ENCODE measurements around the gene HSD17B8. TPM values are rescaled to one million over a fixed set of nuclear protein-coding genes. Genes with fewer than 3 reads are reported as not detected.

The HSD17B8 gene
- polyA plus RNA-seq, 2 of the 4 experiments (the other 2 are of a cell fraction): 9.5 to 16.5 TPM

- ChIA-PET POLR2A (interaction anchor here (0.9 to 2.7 kb wide), 7 partner anchors 19 to 278 kb away, joined by 3 to 17 read pairs (median 4); partner anchors contain the start of genes B3GALT4, RING1, RPS18 and VPS52), CTCF (interaction anchor here (0.5 to 3.7 kb wide), 12 partner anchors 12 to 265 kb away, joined by 3 to 33 read pairs (median 5); partner anchors contain the start of genes B3GALT4 and HLA-DOA)
- 8% methylated on average over 6 of the region's 15 CpGs for WGBS (ENCODE audit: missing lambda C conversion rate)
- H3K9me3 ChIP-seq: no peaks in the 10 kb centered on the region
- ATAC-seq (peak in 1 of 2 experiments; percentile 1; a peak in 3 of 6 replicates), FAIRE-seq (no peak), DNase-seq (ENCODE audit: low read depth in 1 of 2, low spot score in 1 of 2) (no peak)
- peak overlapping the region; percentile 68 for H3K4me3 ChIP-seq
- peak overlapping the region; percentile 99 for H3K4me2 ChIP-seq
- H3K27ac ChIP-seq: peak overlapping the region; percentile 91 to 92
- peaks cover 11% of the 10 kb centered on the region for H3K4me1 ChIP-seq
- no peak for TF ChIP-seq FOSB (CRISPR knock-in tag; IDR thresholded peaks at IDR 0.05)
- no peak for TF ChIP-seq GATA3 (IDR thresholded peaks at IDR 0.05; ENCODE audit: borderline replicate concordance)
- no peak for TF ChIP-seq ZFP36 (IDR thresholded peaks at IDR 0.05; ENCODE audit: borderline replicate concordance, partially characterized antibody)
- no peak for TF ChIP-seq NFE2L2 (conservative IDR thresholded peaks at IDR 0.05; ENCODE audit: low read length)
- no peak for TF ChIP-seq MAZ (IDR thresholded peaks at IDR 0.05; ENCODE audit: borderline replicate concordance, low read depth, low read length)
- TF ChIP-seq TP53 (CRISPR knock-in tag; IDR thresholded peaks at IDR 0.05): no peak
- no peak for TF ChIP-seq JUNB (IDR thresholded peaks at IDR 0.05)
- no peak for TF ChIP-seq RARB (CRISPR knock-in tag; IDR thresholded peaks at IDR 0.05)
- no peak for TF ChIP-seq BHLHE40 (IDR thresholded peaks at IDR 0.05; ENCODE audit: low read depth, low read length)
- TF ChIP-seq EHF (CRISPR knock-in tag; IDR thresholded peaks at IDR 0.05): no peak
- TF ChIP-seq, protein P1, sequence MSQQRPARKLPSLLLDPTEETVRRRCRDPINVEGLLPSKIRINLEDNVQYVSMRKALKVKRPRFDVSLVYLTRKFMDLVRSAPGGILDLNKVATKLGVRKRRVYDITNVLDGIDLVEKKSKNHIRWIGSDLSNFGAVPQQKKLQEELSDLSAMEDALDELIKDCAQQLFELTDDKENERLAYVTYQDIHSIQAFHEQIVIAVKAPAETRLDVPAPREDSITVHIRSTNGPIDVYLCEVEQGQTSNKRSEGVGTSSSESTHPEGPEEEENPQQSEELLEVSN (IDR thresholded peaks at IDR 0.05; ENCODE audit: borderline replicate concordance, low read depth): no peak
- no peak for TF ChIP-seq RCOR1 (IDR thresholded peaks at IDR 0.05; ENCODE audit: low read depth, low read length)
These were observed 45.5 kb downstream of the HSD17B8 start for GRCh38 chr6:33249732-33250630.

DNA sequence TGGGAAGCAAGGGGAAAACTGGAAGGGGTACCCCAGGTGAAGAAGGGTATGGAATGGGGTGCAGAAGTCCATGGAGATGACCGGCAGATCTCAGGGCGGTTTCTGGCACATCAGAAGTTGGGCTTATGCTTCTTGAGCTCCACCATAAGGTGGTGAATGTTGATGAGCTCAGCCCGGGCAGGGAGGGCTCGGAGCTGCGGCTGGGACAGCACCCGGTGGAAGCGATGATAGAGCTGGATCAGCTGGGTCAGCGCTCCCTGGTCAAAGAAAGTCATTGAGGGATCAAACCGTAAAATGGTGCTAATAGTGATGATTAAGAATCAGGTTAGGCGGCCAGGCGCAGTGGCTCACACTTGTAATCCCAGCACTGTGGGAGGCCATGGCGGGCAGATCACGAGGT lies 46.3 kb downstream of the HSD17B8 start:
- FAIRE-seq (no peak), DNase-seq (ENCODE audit: low read depth in 1 of 2, low spot score in 1 of 2) (no peak), ATAC-seq (no peak)
- Histone ChIP-seq H3K4me2 (peak overlapping the region; percentile 99; the same call in 1 of the 3 replicates), H3K9me3 (no peaks in the 10 kb centered on the region), H3K4me1 (peaks cover 11% of the 10 kb centered on the region), H3K4me3 (no peak overlapping the region), H3K27ac (peak overlapping the region in 1 of 2 experiments; percentile 91; a peak in 1 of 6 replicates)
- 90% methylated on average over 13 of the region's 13 CpGs for WGBS (ENCODE audit: missing lambda C conversion rate)
- ChIA-PET CTCF (interaction anchor here (0.6 to 3.7 kb wide), 3 partner anchors 10 to 241 kb away, joined by 5 to 33 read pairs (median 5); partner anchors contain the start of gene HLA-DOA), POLR2A (interaction anchor here (0.9 to 1.5 kb wide), 3 partner anchors 26 to 76 kb away, joined by 3 read pairs; partner anchors contain the start of genes B3GALT4 and RING1)
- TF ChIP-seq FOSB (CRISPR knock-in tag; IDR thresholded peaks at IDR 0.05) (no peak), TP53 (CRISPR knock-in tag; IDR thresholded peaks at IDR 0.05) (no peak), CHD4 (IDR thresholded peaks at IDR 0.05; ENCODE audit: borderline replicate concordance) (no peak), HOXB5 (CRISPR knock-in tag; IDR thresholded peaks at IDR 0.05) (no peak), ELK1 (IDR thresholded peaks at IDR 0.05; ENCODE audit: low read depth, low read length) (no peak), ZNF302 (CRISPR knock-in tag; IDR thresholded peaks at IDR 0.05) (no peak)
- TF ChIP-seq, protein P1 (IDR thresholded peaks at IDR 0.05; ENCODE audit: borderline replicate concordance, low read depth): no peak
- TF ChIP-seq, protein P2, sequence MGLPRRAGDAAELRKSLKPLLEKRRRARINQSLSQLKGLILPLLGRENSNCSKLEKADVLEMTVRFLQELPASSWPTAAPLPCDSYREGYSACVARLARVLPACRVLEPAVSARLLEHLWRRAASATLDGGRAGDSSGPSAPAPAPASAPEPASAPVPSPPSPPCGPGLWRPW (IDR thresholded peaks at IDR 0.05): no peak
